HepG2 (cell line): ENCODE data around the gene CAVIN1. TPM values are rescaled to one million over a fixed set of nuclear protein-coding genes. Genes with fewer than 3 reads are reported as not detected.

Experiments
- CEBPG ChIP-seq: IDR thresholded peaks from 2 replicates; pipeline ENCODE4 v1.6.1; 2016
- DRAP1 ChIP-seq: IDR thresholded peaks from 2 replicates; pipeline ENCODE4 v1.6.1; 2016; ENCODE audit warnings: missing genetic modification reagents, missing compliant biosample characterization
- EEA1 ChIP-seq: sonication (generic); formaldehyde crosslinking; IDR thresholded peaks from 2 replicates; pipeline ENCODE4 v1.5.1; 2020; ENCODE audit warnings: mild to moderate bottlenecking, missing genetic modification reagents, borderline replicate concordance
- HIVEP1 ChIP-seq: sonication (generic); formaldehyde crosslinking; IDR thresholded peaks from 2 replicates; pipeline ENCODE4 v1.4.0; 2020; ENCODE audit warnings: mild to moderate bottlenecking, missing genetic modification reagents
- IKZF5 ChIP-seq: IDR thresholded peaks from 2 replicates; pipeline ENCODE4 v1.6.1; 2018; ENCODE audit warnings: missing genetic modification reagents, mild to moderate bottlenecking, missing compliant biosample characterization
- JUN ChIP-seq: sonication (generic); formaldehyde crosslinking; IDR thresholded peaks from 2 replicates; pipeline ENCODE4 v1.4.0; 2020; ENCODE audit warnings: mild to moderate bottlenecking, missing genetic modification reagents
- NONO ChIP-seq, 2 experiments: fragments of 450-650 bp in 1 of 2; sonication (generic) in 1 of 2; formaldehyde crosslinking in 1 of 2; IDR thresholded peaks in 1 of 2; conservative IDR thresholded peaks in 1 of 2; 2 replicates each; pipeline versions ENCODE4 v1.6.1 to v1.8.0; 2017 to 2022; ENCODE audit warnings: mild to moderate bottlenecking in 1 of 2, missing genetic modification reagents in 1 of 2, moderate library complexity in 1 of 2
- RFXAP ChIP-seq: sonication (generic); formaldehyde crosslinking; IDR thresholded peaks from 2 replicates; pipeline ENCODE4 v1.4.0; 2020; ENCODE audit warnings: missing genetic modification reagents, borderline replicate concordance
- SP5 ChIP-seq: IDR thresholded peaks from 2 replicates; pipeline ENCODE4 v1.6.1; 2016; ENCODE audit warnings: low read depth, borderline replicate concordance
- TEAD3 ChIP-seq: optimal IDR thresholded peaks from 2 replicates; pipeline ENCODE3; 2016; ENCODE audit warnings: borderline replicate concordance
- TFDP1 ChIP-seq: IDR thresholded peaks from 2 replicates; pipeline ENCODE4 v1.6.1; 2016; ENCODE audit warnings: missing compliant biosample characterization, missing genetic modification reagents, borderline replicate concordance
- TFDP2 ChIP-seq: sonication (generic); formaldehyde crosslinking; IDR thresholded peaks from 2 replicates; pipeline ENCODE4 v1.4.0; 2020; ENCODE audit warnings: missing genetic modification reagents
- ZBTB43 ChIP-seq: sonication (generic); formaldehyde crosslinking; conservative IDR thresholded peaks from 2 replicates; pipeline ENCODE4 v1.4.0; 2020; ENCODE audit warnings: missing genetic modification reagents
- ZFP37 ChIP-seq: sonication (generic); formaldehyde crosslinking; IDR thresholded peaks from 2 replicates; pipeline ENCODE4 v1.4.0; 2020; ENCODE audit warnings: missing genetic modification reagents, borderline replicate concordance
- ZNF331 ChIP-seq: sonication (generic); formaldehyde crosslinking; IDR thresholded peaks from 2 replicates; pipeline ENCODE4 v1.4.0; 2020; ENCODE audit warnings: missing genetic modification reagents
- ZNF503 ChIP-seq: sonication (generic); formaldehyde crosslinking; IDR thresholded peaks from 2 replicates; pipeline ENCODE4 v1.4.0; 2020; ENCODE audit warnings: missing genetic modification reagents
- ZNF709 ChIP-seq: sonication (generic); formaldehyde crosslinking; IDR thresholded peaks from 2 replicates; pipeline ENCODE4 v1.5.0; 2020; ENCODE audit warnings: mild to moderate bottlenecking, missing genetic modification reagents
- ZNF770 ChIP-seq: sonication (generic); formaldehyde crosslinking; IDR thresholded peaks from 2 replicates; pipeline ENCODE4 v1.5.0; 2020; ENCODE audit warnings: mild to moderate bottlenecking, missing genetic modification reagents
- ZNF841 ChIP-seq: sonication (generic); formaldehyde crosslinking; IDR thresholded peaks from 2 replicates; pipeline ENCODE4 v1.8.1; 2023; ENCODE audit warnings: missing genetic modification reagents, borderline replicate concordance
- polyA plus RNA-seq, 8 experiments: library from polyadenylated mRNA; depleted of rRNA in 3 of 8; stranded (reverse) in 7 of 8; unstranded in 1 of 8; fragments of >200 nt; fragmentation: Illumina TruSeq in 4 of 8; extraction: Trizol in 4 of 8; gene quantifications; 2 replicates each; pipeline versions ENCODE4 v1.2.1 to v1.2.3, GENCODE V29; 2011 to 2016; ENCODE audit warnings: low read depth in 4 of 8, missing spikeins in 1 of 8, mixed read lengths in 1 of 8; ENCODE audit not compliant: insufficient read depth in 1 of 8
- total RNA-seq, 5 experiments: library from RNA; depleted of rRNA; stranded (reverse); fragments of >200 nt; fragmentation: Illumina TruSeq; extraction: Trizol; gene quantifications; 2 replicates each; pipeline ENCODE4 v1.2.3, GENCODE V29; 2016; ENCODE audit warnings: low read depth in 1 of 5

Gene CAVIN1
- total and polyA plus RNA-seq, 2 of the 13 experiments (the other 11 are each of a cell fraction or from before 2014, with no cell fraction given): 15.9 to 25.5 TPM

GRCh38 chr17:42422958-42423712 lies at the start of gene CAVIN1 (continued):
- TF ChIP-seq TFDP2 (peak; percentile 59; the same call in 1 of the 2 replicates), ZNF331 (CRISPR knock-in tag) (peak; percentile 71), RFXAP (peak; percentile 76; the same call in 1 of the 2 replicates), SP5 (CRISPR knock-in tag) (peak; percentile 57; the same call in 1 of the 2 replicates), IKZF5 (CRISPR knock-in tag) (peak; percentile 79; the same call in 1 of the 2 replicates), ZNF503 (peak; percentile 76; the same call in 1 of the 2 replicates), TEAD3 (CRISPR knock-in tag) (peak; percentile 87), ZNF709 (peak; percentile 86; the same call in 1 of the 2 replicates), ZBTB43 (CRISPR knock-in tag) (peak; percentile 72; the same call in 1 of the 2 replicates), EEA1 (CRISPR knock-in tag) (peak; percentile 76; the same call in 1 of the 2 replicates), HIVEP1 (CRISPR knock-in tag) (0 out of 2 replicates have a peak, but pooled peaks have one; percentile 55), JUN (no peak), ZFP37 (CRISPR knock-in tag) (no peak), NONO (IDR thresholded peaks at IDR 0.05) (no peak), NONO (CRISPR knock-in tag; conservative IDR thresholded peaks at IDR 0.05) (peak; percentile 83; the same call in 1 of the 2 replicates), ZNF841 (CRISPR knock-in tag) (no peak), ZNF770 (CRISPR knock-in tag) (peak; percentile 39), TFDP1 (CRISPR knock-in tag) (peak; percentile 51; the same call in 1 of the 2 replicates), CEBPG (CRISPR knock-in tag) (no peak), DRAP1 (CRISPR knock-in tag) (peak; percentile 73)
